GM12864 (cell line): ENCODE results near the gene PLCG2.

Experiments used
- DNase-seq: peaks from one replicate; pipeline ENCODE4 v3.0.0-alpha.2; 2011; ENCODE audit warnings: low read depth
- H3K4me3 ChIP-seq: 2 replicates; pipeline ENCODE4 v1.5.1; 2011; ENCODE audit warnings: mild to moderate bottlenecking, low read depth, low read length, control low read depth
- TF ChIP-seq, protein P1 (sequence below): IDR thresholded peaks from 2 replicates; pipeline ENCODE4 v1.5.1; 2011; ENCODE audit warnings: low read depth, mild to moderate bottlenecking, moderate library complexity, low read length, control low read depth, inconsistent platforms; ENCODE audit errors: missing control alignments

PLCG2 gene

DNA sequence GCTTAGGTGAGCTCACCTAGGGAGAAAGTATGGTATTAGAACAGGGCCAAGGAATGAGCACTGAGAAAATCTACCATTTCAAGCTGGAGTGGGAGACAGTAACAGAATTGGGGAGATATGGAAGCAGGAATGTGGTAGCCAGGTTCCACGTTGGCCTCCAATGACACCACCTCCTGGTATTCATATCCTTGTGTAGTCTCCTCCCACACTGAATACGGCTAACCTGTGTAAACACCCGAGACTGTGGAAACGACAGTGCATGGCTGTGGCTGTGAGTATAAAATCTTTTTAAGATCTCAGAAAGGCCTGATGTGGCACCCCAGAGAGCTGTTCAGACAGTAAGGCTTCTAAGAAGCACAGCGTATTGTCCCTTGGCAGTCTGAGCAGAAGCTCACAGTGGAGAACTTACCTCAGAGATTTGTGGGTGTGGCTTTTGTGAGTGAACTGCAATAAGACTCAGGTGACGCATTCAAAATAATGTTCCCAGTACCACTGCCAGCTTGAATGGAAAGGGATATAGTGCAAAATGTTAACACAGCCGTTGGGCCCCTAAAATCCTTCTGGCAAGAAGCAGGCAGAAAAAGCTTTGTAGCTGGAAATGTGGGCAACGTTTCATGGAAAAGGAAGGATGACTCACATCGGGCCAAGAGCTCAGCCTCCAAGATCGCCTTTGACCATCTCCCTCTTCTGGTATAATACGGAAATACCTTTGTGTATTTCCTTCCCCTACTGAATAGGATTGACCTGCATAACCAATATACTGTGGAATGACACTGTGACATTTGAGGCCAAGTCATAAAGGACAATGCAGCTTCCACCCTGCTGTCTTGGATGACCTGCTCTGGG lies 217.8 kb downstream of the PLCG2 start:
- no peak for DNase-seq
- H3K4me3 ChIP-seq, result no peak overlapping the region
- TF ChIP-seq, protein P1, sequence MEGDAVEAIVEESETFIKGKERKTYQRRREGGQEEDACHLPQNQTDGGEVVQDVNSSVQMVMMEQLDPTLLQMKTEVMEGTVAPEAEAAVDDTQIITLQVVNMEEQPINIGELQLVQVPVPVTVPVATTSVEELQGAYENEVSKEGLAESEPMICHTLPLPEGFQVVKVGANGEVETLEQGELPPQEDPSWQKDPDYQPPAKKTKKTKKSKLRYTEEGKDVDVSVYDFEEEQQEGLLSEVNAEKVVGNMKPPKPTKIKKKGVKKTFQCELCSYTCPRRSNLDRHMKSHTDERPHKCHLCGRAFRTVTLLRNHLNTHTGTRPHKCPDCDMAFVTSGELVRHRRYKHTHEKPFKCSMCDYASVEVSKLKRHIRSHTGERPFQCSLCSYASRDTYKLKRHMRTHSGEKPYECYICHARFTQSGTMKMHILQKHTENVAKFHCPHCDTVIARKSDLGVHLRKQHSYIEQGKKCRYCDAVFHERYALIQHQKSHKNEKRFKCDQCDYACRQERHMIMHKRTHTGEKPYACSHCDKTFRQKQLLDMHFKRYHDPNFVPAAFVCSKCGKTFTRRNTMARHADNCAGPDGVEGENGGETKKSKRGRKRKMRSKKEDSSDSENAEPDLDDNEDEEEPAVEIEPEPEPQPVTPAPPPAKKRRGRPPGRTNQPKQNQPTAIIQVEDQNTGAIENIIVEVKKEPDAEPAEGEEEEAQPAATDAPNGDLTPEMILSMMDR, result no peak

GRCh38 chr16:81997738-81998137 lies 218.6 kb downstream of the PLCG2 start:
- H3K4me3 ChIP-seq, result no peak overlapping the region
- no peak for DNase-seq
- TF ChIP-seq, protein P1, result no peak

DNA sequence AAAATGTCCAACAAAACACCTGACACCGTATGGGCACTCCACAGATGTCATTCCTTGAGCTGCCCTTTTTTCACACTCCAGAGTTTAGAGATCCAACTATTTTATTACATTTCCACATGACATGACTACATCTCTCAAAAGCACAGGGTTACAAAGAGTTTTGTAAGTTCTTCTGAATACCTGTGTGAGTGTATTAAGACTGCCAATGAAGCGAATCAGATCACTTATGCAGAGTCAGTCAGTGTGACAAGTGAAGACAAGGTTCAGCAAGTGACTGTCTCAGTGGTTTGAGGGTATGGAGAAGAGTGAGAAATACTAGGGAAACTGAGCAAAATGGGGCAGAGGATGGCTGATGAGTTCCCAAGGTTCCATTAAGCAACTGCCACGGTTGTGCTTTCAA lies 223.7 kb downstream of the PLCG2 start:
- TF ChIP-seq, protein P1, result no peak
- H3K4me3 ChIP-seq, result no peak overlapping the region
- DNase-seq, result no peak

DNA sequence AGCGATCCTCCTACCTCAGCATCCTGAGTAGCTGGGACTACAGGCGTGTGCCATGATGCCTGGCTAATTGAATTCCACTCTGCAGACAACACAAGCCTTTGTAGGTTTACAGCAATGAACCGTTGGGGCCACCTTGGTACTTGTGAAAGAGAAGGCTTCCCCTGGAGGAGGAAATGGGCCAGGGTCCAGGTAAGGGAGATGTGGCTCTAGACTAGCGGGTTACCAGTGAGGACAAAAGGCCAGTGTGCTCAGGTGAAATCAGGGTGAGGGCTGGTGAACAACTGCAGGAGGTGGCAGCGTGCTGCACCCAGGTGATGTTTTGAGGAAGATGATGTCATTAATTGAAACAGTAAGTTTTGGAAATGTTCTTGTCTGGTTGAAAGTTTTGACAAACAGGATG lies 225.5 kb downstream of the PLCG2 start:
- no peak for DNase-seq
- no peak overlapping the region for H3K4me3 ChIP-seq
- TF ChIP-seq, protein P1, result no peak

GRCh38 chr16:82005027-82005830 lies 226.1 kb downstream of the PLCG2 start:
- TF ChIP-seq, protein P1, result no peak
- no peak for DNase-seq
- H3K4me3 ChIP-seq, result no peak overlapping the region

DNA sequence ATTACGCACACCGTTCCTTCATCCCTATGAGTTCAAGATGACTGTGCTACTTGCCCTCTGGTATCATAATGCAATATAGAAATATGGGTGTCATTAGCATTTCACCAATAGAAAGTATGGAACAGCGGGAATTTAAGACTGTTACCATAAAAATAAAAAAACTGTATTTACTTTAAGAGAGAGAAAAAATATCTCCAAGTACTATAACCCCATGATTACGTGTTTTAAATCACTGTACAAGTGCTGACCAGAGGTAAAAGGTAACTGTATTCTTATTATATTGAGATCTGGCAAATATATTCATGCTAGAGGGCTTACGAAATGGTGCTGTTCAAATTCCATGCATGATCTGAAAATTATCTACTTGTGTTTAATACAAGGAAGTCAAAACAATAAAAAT lies 226.9 kb downstream of the PLCG2 start:
- no peak for DNase-seq
- H3K4me3 ChIP-seq, result no peak overlapping the region
- TF ChIP-seq, protein P1, result no peak
